ENCODE data around the gene ATE1. TPM values are rescaled to one million over a fixed set of nuclear protein-coding genes. Genes with fewer than 3 reads are reported as not detected.

ATE1 gene
- total and polyA plus RNA-seq, 10 of the 15 experiments (the other 5 are each of a cell fraction or from before 2014, with no cell fraction given) = 4.3 to 22.7 (median 15.9) TPM

GRCh38 chr10:121753726-121754476, 173.9 kb downstream of the ATE1 start (continued):
- TF ChIP-seq RAD21 (IDR thresholded peaks at IDR 0.05; ENCODE audit: insufficient read depth, low read depth, low read length) (peak; percentile 34; the same call in 1 of the 2 replicates), MYB (IDR thresholded peaks at IDR 0.05; ENCODE audit: borderline replicate concordance, low read depth, low read length) (no peak), KLF5 (IDR thresholded peaks at IDR 0.05; ENCODE audit: partially characterized antibody) (no peak), ZBTB40 (IDR thresholded peaks at IDR 0.05; ENCODE audit: borderline replicate concordance) (no peak), BRCA1 (IDR thresholded peaks at IDR 0.05; ENCODE audit: low read depth, low read length) (no peak), ZNF274 (IDR thresholded peaks at IDR 0.05; ENCODE audit: insufficient read depth, insufficient read length) (no peak), SMC3 (IDR thresholded peaks at IDR 0.05; ENCODE audit: borderline replicate concordance, low read length) (no peak), SIX5 (IDR thresholded peaks at IDR 0.05; ENCODE audit: low read depth, low read length, severe bottlenecking) (no peak), STAT3 (IDR thresholded peaks at IDR 0.05; ENCODE audit: low read depth, low read length) (no peak), GABPA (IDR thresholded peaks at IDR 0.05; ENCODE audit: low read depth) (peak; percentile 67), SP1 (IDR thresholded peaks at IDR 0.05; ENCODE audit: low read depth, low read length) (no peak), MTA2 (IDR thresholded peaks at IDR 0.05; ENCODE audit: low read depth) (peak; percentile 61; the same call in 1 of the 2 replicates), RUNX3 (IDR thresholded peaks at IDR 0.05; ENCODE audit: low read length) (peak; percentile 32; the same call in 1 of the 2 replicates), ZBTB33 (IDR thresholded peaks at IDR 0.05) (no peak), TCF7 (IDR thresholded peaks at IDR 0.05; ENCODE audit: borderline replicate concordance) (no peak), NKRF (conservative IDR thresholded peaks at IDR 0.05) (no peak), BCL11A (IDR thresholded peaks at IDR 0.05; ENCODE audit: low read depth, low read length) (peak; percentile 28; the same call in 1 of the 2 replicates), NBN (IDR thresholded peaks at IDR 0.05) (no peak), SMAD5 (IDR thresholded peaks at IDR 0.05; ENCODE audit: low read depth) (no peak), CBX3 (IDR thresholded peaks at IDR 0.05; ENCODE audit: borderline replicate concordance, low read depth) (no peak)

Measured in GM12878 (cell line).